H9 (cell line): ENCODE data around the gene SLC16A3. TPM values are rescaled to one million over a fixed set of nuclear protein-coding genes. Genes with fewer than 3 reads are reported as not detected.

Experiments
- DNase-seq: peaks from one replicate; pipeline ENCODE4 v3.0.0-alpha.2; 2017
- H2AFZ ChIP-seq: one replicate; pipeline ENCODE4 v1.6.1; 2013; ENCODE audit warnings: mild to moderate bottlenecking, low read length, control low read depth, moderate library complexity
- H2AK5ac ChIP-seq: 2 replicates; pipeline ENCODE4 v1.6.1; 2013; ENCODE audit warnings: low read length, control low read depth, mixed read lengths; ENCODE audit not compliant: insufficient read length
- H2BK120ac ChIP-seq: one replicate; pipeline ENCODE4 v1.6.1; 2013; ENCODE audit warnings: low read depth, mild to moderate bottlenecking, low read length, control low read depth, inconsistent platforms; ENCODE audit not compliant: poor library complexity, severe bottlenecking
- H2BK12ac ChIP-seq: 2 replicates; pipeline ENCODE4 v1.6.1; 2013; ENCODE audit warnings: low read length, control low read depth, mixed read lengths, low read depth; ENCODE audit not compliant: insufficient read length
- H2BK15ac ChIP-seq: 2 replicates; pipeline ENCODE4 v1.6.1; 2013; ENCODE audit warnings: low read depth, low read length, control low read depth
- H2BK20ac ChIP-seq: one replicate; pipeline ENCODE4 v1.6.1; 2013; ENCODE audit warnings: low read depth, mild to moderate bottlenecking, low read length, control low read depth, inconsistent platforms; ENCODE audit not compliant: poor library complexity, severe bottlenecking
- H2BK5ac ChIP-seq: 2 replicates; pipeline ENCODE4 v1.6.1; 2013; ENCODE audit warnings: low read length, control low read depth, mixed read lengths; ENCODE audit not compliant: insufficient read length
- H3K14ac ChIP-seq: 2 replicates; pipeline ENCODE4 v1.6.1; 2013; ENCODE audit warnings: low read length, control low read depth; ENCODE audit not compliant: insufficient read depth
- H3K18ac ChIP-seq: 2 replicates; pipeline ENCODE4 v1.6.1; 2013; ENCODE audit warnings: low read depth, mild to moderate bottlenecking, mixed read lengths, low read length, control low read depth; ENCODE audit not compliant: insufficient read length
- H3K23ac ChIP-seq: 2 replicates; pipeline ENCODE4 v1.6.1; 2013; ENCODE audit warnings: low read length, control low read depth, mixed read lengths, low read depth; ENCODE audit not compliant: insufficient read length
- H3K23me2 ChIP-seq: 2 replicates; pipeline ENCODE4 v1.6.1; 2013; ENCODE audit warnings: low read depth, mild to moderate bottlenecking, mixed read lengths, low read length, control low read depth; ENCODE audit not compliant: insufficient read length, poor library complexity, severe bottlenecking
- H3K27ac ChIP-seq: 2 replicates; pipeline ENCODE4 v1.5.1; 2013; ENCODE audit warnings: low read length, control low read depth, mixed read lengths, low read depth; ENCODE audit not compliant: insufficient read length
- H3K27me3 ChIP-seq: 2 replicates; pipeline ENCODE4 v1.6.1; 2013; ENCODE audit warnings: low read length, control low read depth, inconsistent platforms; ENCODE audit not compliant: insufficient read depth
- H3K4ac ChIP-seq: 2 replicates; pipeline ENCODE4 v1.6.1; 2013; ENCODE audit warnings: low read depth, mild to moderate bottlenecking, control low read depth, inconsistent platforms, low read length, moderate library complexity
- H3K4me1 ChIP-seq: 2 replicates; pipeline ENCODE4 v1.6.1; 2013; ENCODE audit warnings: low read length, control low read depth, inconsistent platforms; ENCODE audit not compliant: insufficient read depth
- H3K4me2 ChIP-seq: 2 replicates; pipeline ENCODE4 v1.6.1; 2013; ENCODE audit warnings: low read length, control low read depth, mixed read lengths; ENCODE audit not compliant: insufficient read length, insufficient read depth
- H3K56ac ChIP-seq: 2 replicates; pipeline ENCODE4 v1.6.1; 2013; ENCODE audit warnings: low read depth, mild to moderate bottlenecking, mixed read lengths, low read length, control low read depth; ENCODE audit not compliant: insufficient read length
- H3K79me1 ChIP-seq: 2 replicates; pipeline ENCODE4 v1.6.1; 2013; ENCODE audit warnings: low read depth, mild to moderate bottlenecking, moderate library complexity, low read length, control low read depth, inconsistent platforms; ENCODE audit not compliant: insufficient read depth, poor library complexity, severe bottlenecking
- H3K79me2 ChIP-seq: 2 replicates; pipeline ENCODE4 v1.6.1; 2013; ENCODE audit warnings: low read length, control low read depth, inconsistent platforms; ENCODE audit not compliant: insufficient read depth
- H3K9ac ChIP-seq: 2 replicates; pipeline ENCODE4 v1.6.1; 2013; ENCODE audit warnings: low read length, control low read depth, mixed read lengths; ENCODE audit not compliant: insufficient read length; ENCODE audit errors: extremely low read depth
- H3K9me3 ChIP-seq: one replicate; pipeline ENCODE4 v1.6.1; 2013; ENCODE audit warnings: low read depth, low read length, inconsistent platforms; ENCODE audit not compliant: control insufficient read depth
- H3T11ph ChIP-seq: one replicate; pipeline ENCODE4 v1.6.1; 2013; ENCODE audit warnings: mild to moderate bottlenecking, low read length, control low read depth, inconsistent platforms
- H4K20me1 ChIP-seq: one replicate; pipeline ENCODE4 v1.6.1; 2013; ENCODE audit not compliant: control insufficient read depth, insufficient read length, insufficient read depth
- H4K5ac ChIP-seq: 2 replicates; pipeline ENCODE4 v1.6.1; 2013; ENCODE audit warnings: low read depth, mild to moderate bottlenecking, mixed read lengths, low read length, control low read depth; ENCODE audit not compliant: insufficient read length
- H4K8ac ChIP-seq: replicated peaks from 2 replicates; pipeline ENCODE4 v1.6.1; 2013; ENCODE audit warnings: low read length, control low read depth, mixed read lengths, low read depth; ENCODE audit not compliant: insufficient read length
- H4K91ac ChIP-seq: 2 replicates; pipeline ENCODE4 v1.6.1; 2013; ENCODE audit warnings: low read depth, mild to moderate bottlenecking, moderate library complexity, mixed read lengths, low read length, control low read depth; ENCODE audit not compliant: insufficient read length
- H3K27ac Mint-ChIP-seq, 3 experiments: 2 replicates in 2 of 3; 3 replicates in 1 of 3; pipeline ENCODE4 v1.8.0; 2020 to 2021; ENCODE audit warnings: mixed read lengths in 3 of 3, mild to moderate bottlenecking in 1 of 3, moderate library complexity in 1 of 3
- H3K27me3 Mint-ChIP-seq: 2 replicates; pipeline ENCODE4 v1.8.0; 2021; ENCODE audit warnings: low read depth, mild to moderate bottlenecking, moderate library complexity, mixed read lengths
- H3K36me3 Mint-ChIP-seq, 3 experiments: 2 replicates in 2 of 3; 3 replicates in 1 of 3; pipeline ENCODE4 v1.8.0; 2020 to 2021; ENCODE audit warnings: low read depth in 3 of 3, mixed read lengths in 3 of 3; ENCODE audit not compliant: insufficient read depth in 1 of 3
- H3K4me1 Mint-ChIP-seq, 2 experiments: 2 replicates each; pipeline ENCODE4 v1.8.0; 2020; ENCODE audit warnings: mixed read lengths in 2 of 2
- H3K4me3 Mint-ChIP-seq, 2 experiments: 2 replicates in 1 of 2; 3 replicates in 1 of 2; pipeline ENCODE4 v1.8.0; 2020 to 2021; ENCODE audit warnings: mild to moderate bottlenecking in 2 of 2, mixed read lengths in 2 of 2, moderate library complexity in 1 of 2
- H3K9me3 Mint-ChIP-seq, 2 experiments: 2 replicates in 1 of 2; 3 replicates in 1 of 2; pipeline ENCODE4 v1.8.0; 2020; ENCODE audit warnings: mild to moderate bottlenecking in 2 of 2, mixed read lengths in 2 of 2, moderate library complexity in 1 of 2
- CTCF ChIP-seq: fragments of 200-600 bp; sonication (generic); conservative IDR thresholded peaks from 3 replicates; pipeline ENCODE4 v1.8.0; 2021; ENCODE audit warnings: antibody characterized with exemption, mild to moderate bottlenecking
- WGBS: extraction: QIAGEN DNeasy Blood & Tissue Kit; methylation state at CpG from one replicate; pipeline ENCODE4 v1.1.7; 2013; ENCODE audit warnings: missing lambda C conversion rate, low lambda C conversion rate, mixed read lengths; ENCODE audit not compliant: insufficient read length; ENCODE audit errors: extremely low coverage; 5-methylcytosine and 5-hydroxymethylcytosine counted together
- total RNA-seq: library from RNA; stranded (reverse); gene quantifications from 2 replicates; pipeline ENCODE4 v1.2.1, GENCODE V29; 2021

SLC16A3 gene
- total RNA-seq, 1 experiment from 2014 or later: 28.4 TPM

GRCh38 chr17:82247182-82247823, 18.5 kb downstream of the SLC16A3 start:
- TF ChIP-seq CTCF: no peak
- no peaks in the 10 kb centered on the region for H3K9me3 Mint-ChIP-seq
- Histone ChIP-seq H3K4me2 (no peak overlapping the region), H3K18ac (no peak overlapping the region), H3K23ac (no peak overlapping the region), H4K20me1 (no peaks in the 10 kb centered on the region), H3K27ac (no peak overlapping the region), H2BK12ac (no peak overlapping the region), H2BK120ac (no peak overlapping the region), H3K9ac (no peak overlapping the region), H3K23me2 (no peaks in the 10 kb centered on the region), H4K5ac (no peak overlapping the region), H3K27me3 (peaks cover 2% of the 10 kb centered on the region; the same call in 1 of the 2 replicates), H2BK20ac (no peak overlapping the region), H3K14ac (no peak overlapping the region), H2AFZ (no peak overlapping the region), H2AK5ac (no peak overlapping the region), H3K4me1 (no peaks in the 10 kb centered on the region), H3K56ac (no peak overlapping the region), H4K91ac (no peak overlapping the region), H2BK5ac (no peak overlapping the region), H4K8ac (no peak overlapping the region), H3K79me2 (peaks cover 2% of the 10 kb centered on the region; the same call in 1 of the 2 replicates), H2BK15ac (no peak overlapping the region), H3K79me1 (peaks cover 8% of the 10 kb centered on the region), H3K4ac (no peak overlapping the region), H3T11ph (no peak overlapping the region), H3K9me3 (no peaks in the 10 kb centered on the region)
- no peaks in the 10 kb centered on the region for H3K27me3 Mint-ChIP-seq
- no CpG with 5 or more reads among the region's 22 CpGs for WGBS
- no peak for DNase-seq
- peak overlapping the region in 1 of 3 experiments; percentile 58; a peak in 1 of 7 replicates for H3K27ac Mint-ChIP-seq
- H3K4me1 Mint-ChIP-seq: peaks cover 0 to 4% of the 10 kb centered on the region in 2 experiments; a peak in 3 of 4 replicates
- H3K36me3 Mint-ChIP-seq: peaks cover 48 to 95% (median 92%) of the 10 kb centered on the region in 3 experiments; a peak in 6 of 7 replicates
- H3K4me3 Mint-ChIP-seq: no peak overlapping the region
